CD4-positive, alpha-beta T cell (primary cell): ENCODE data around the gene ZNF367. TPM values are rescaled to one million over a fixed set of nuclear protein-coding genes. Genes with fewer than 3 reads are reported as not detected.

Experiments
- ATAC-seq: fragments of 200-7000 bp; cut with Tn5 transposase; one replicate; pipeline ENCODE4 v1.10.0; 2022; ENCODE audit warnings: mild to moderate bottlenecking; ENCODE audit not compliant: poor library complexity
- CTCF ChIA-PET: fragments of 350-600 bp; sonication (Branson Sonifier 250); formaldehyde crosslinking; loops from one replicate; lab custom pipeline; 2021; ENCODE audit warnings: antibody characterized with exemption, inconsistent platforms; lab: Charles Lee
- POLR2A ChIA-PET: fragments of 350-600 bp; sonication (Branson Sonifier 250); formaldehyde crosslinking; loops from one replicate; lab custom pipeline; 2021; ENCODE audit warnings: antibody characterized with exemption, inconsistent platforms; lab: Charles Lee
- DNase-seq, 14 experiments: peaks; one replicate each; pipeline ENCODE4 v3.0.0-alpha.2; 2013 to 2020; ENCODE audit warnings: mixed read lengths in 2 of 14
- H3K27ac ChIP-seq, 2 donors: one replicate each; pipeline versions ENCODE4 v1.5.1 to v1.7.0; 2013; ENCODE audit warnings: low read length in 2 of 2, low read depth in 1 of 2, mild to moderate bottlenecking in 1 of 2
- H3K27me3 ChIP-seq, 2 experiments: 1 replicate in 1 of 2; 2 replicates in 1 of 2; pipeline versions ENCODE4 v1.6.1 to v1.7.0; 2013; ENCODE audit warnings: low read length in 2 of 2, control low read depth in 1 of 2, mild to moderate bottlenecking in 1 of 2, moderate library complexity in 1 of 2; ENCODE audit not compliant: insufficient read depth in 2 of 2, control insufficient read depth in 1 of 2
- H3K36me3 ChIP-seq: one replicate; pipeline ENCODE4 v1.6.1; 2013; ENCODE audit warnings: low read length, control low read depth; ENCODE audit not compliant: insufficient read depth
- H3K4me1 ChIP-seq: one replicate; pipeline ENCODE4 v1.6.1; 2013; ENCODE audit warnings: low read length, control low read depth; ENCODE audit not compliant: insufficient read depth
- H3K4me3 ChIP-seq: one replicate; pipeline ENCODE4 v1.5.1; 2013; ENCODE audit warnings: mild to moderate bottlenecking, low read length, moderate library complexity
- H3K9me3 ChIP-seq, 2 experiments: 1 replicate in 1 of 2; 2 replicates in 1 of 2; pipeline versions ENCODE4 v1.6.1 to v1.7.0; 2013; ENCODE audit warnings: low read length in 2 of 2, mild to moderate bottlenecking in 2 of 2, control low read depth in 1 of 2, moderate library complexity in 1 of 2; ENCODE audit not compliant: control insufficient read depth in 1 of 2, insufficient read depth in 1 of 2
- H3K27ac Mint-ChIP-seq: one replicate; pipeline ENCODE4 v1.8.0; 2020; ENCODE audit warnings: mixed read lengths
- H3K27me3 Mint-ChIP-seq: one replicate; pipeline ENCODE4 v1.8.0; 2021; ENCODE audit warnings: mixed read lengths
- H3K36me3 Mint-ChIP-seq: one replicate; pipeline ENCODE4 v1.8.0; 2021; ENCODE audit warnings: low read depth, mixed read lengths
- H3K4me1 Mint-ChIP-seq: one replicate; pipeline ENCODE4 v1.8.0; 2021; ENCODE audit warnings: low read depth, mixed read lengths
- H3K4me3 Mint-ChIP-seq: one replicate; pipeline ENCODE4 v1.8.0; 2020; ENCODE audit warnings: mild to moderate bottlenecking, mixed read lengths
- H3K9me3 Mint-ChIP-seq: one replicate; pipeline ENCODE4 v1.8.0; 2020; ENCODE audit warnings: mixed read lengths
- CTCF ChIP-seq: fragments of 200-600 bp; IDR thresholded peaks from one replicate; pipeline ENCODE4 v1.8.0; 2022; ENCODE audit warnings: antibody characterized with exemption, mild to moderate bottlenecking
- intact Hi-C, 2 experiments: fragments of 100-400 bp; cut with DNase I in 1 of 2; cut with micrococcal nuclease in 1 of 2; formaldehyde crosslinking; loops; one replicate each; pipeline versions ENCODE4 v1.15.1 to v1.9.0; 2023 to 2025; cut with DNase I, micrococcal nuclease
- total RNA-seq, 174 experiments: library from RNA in 2 of 174; stranded (reverse) in 2 of 174; gene quantifications; one replicate each; pipeline ENCODE4 v1.2.3 and lab custom pipeline; 2021 to 2026

The ZNF367 gene
- total RNA-seq, 2 experiments from 2014 or later, result 6.5 to 6.7 TPM

GRCh38 chr9:96340707-96341106 is 77.5 kb downstream of the ZNF367 start:
- Mint-ChIP-seq H3K4me1 (no peaks in the 10 kb centered on the region), H3K9me3 (no peaks in the 10 kb centered on the region), H3K27ac (no peak overlapping the region), H3K36me3 (no peaks in the 10 kb centered on the region), H3K27me3 (no peaks in the 10 kb centered on the region), H3K4me3 (no peak overlapping the region)
- ATAC-seq (no peak), DNase-seq (no peak)
- TF ChIP-seq CTCF, result no peak
- CTCF ChIA-PET, result no interaction called here
- Histone ChIP-seq H3K27me3 (no peaks in the 10 kb centered on the region), H3K4me3 (no peak overlapping the region), H3K36me3 (no peaks in the 10 kb centered on the region), H3K27ac (no peak overlapping the region), H3K9me3 (no peaks in the 10 kb centered on the region), H3K4me1 (no peaks in the 10 kb centered on the region)
- intact Hi-C loops, result no loop called here
- POLR2A ChIA-PET, result no interaction called here

GRCh38 chr9:96338299-96338698 is 79.9 kb downstream of the ZNF367 start:
- Mint-ChIP-seq H3K9me3 (no peaks in the 10 kb centered on the region), H3K27ac (no peak overlapping the region), H3K27me3 (no peaks in the 10 kb centered on the region), H3K4me1 (no peaks in the 10 kb centered on the region), H3K4me3 (no peak overlapping the region), H3K36me3 (no peaks in the 10 kb centered on the region)
- CTCF ChIA-PET, result no interaction called here
- Histone ChIP-seq H3K4me3 (no peak overlapping the region), H3K9me3 (no peaks in the 10 kb centered on the region), H3K27ac (no peak overlapping the region), H3K4me1 (no peaks in the 10 kb centered on the region), H3K36me3 (no peaks in the 10 kb centered on the region), H3K27me3 (no peaks in the 10 kb centered on the region)
- POLR2A ChIA-PET, result no interaction called here
- DNase-seq (no peak), ATAC-seq (no peak)
- intact Hi-C loops, result no loop called here
- TF ChIP-seq CTCF, result no peak

Other genes with a start within 250 kb of the ZNF367 start
- gene HSD17B3, start 116.2 kb downstream of the ZNF367 start, total RNA-seq, result under 1 TPM; 0.42 to 0.80 TPM
- gene SLC35D2, start 34.7 kb downstream of the ZNF367 start, total RNA-seq, result 10 to 100 TPM; 13.2 to 14.7 TPM
- 10 to 100 TPM; 29.7 to 31.7 TPM for gene HABP4, start 31.8 kb upstream of the ZNF367 start, total RNA-seq
- 1 to 10 TPM; 3.5 TPM for gene CDC14B, start 201.5 kb upstream of the ZNF367 start, total RNA-seq
- 10 to 100 TPM; 25.0 to 25.4 TPM for gene PRXL2C, start 236.9 kb upstream of the ZNF367 start, total RNA-seq